Measurements from ENCODE around the gene FBXO42. TPM values are rescaled to one million over a fixed set of nuclear protein-coding genes. Genes with fewer than 3 reads are reported as not detected.

The FBXO42 gene
- total RNA-seq, 1 donor from 2014 or later = 28.8 TPM

DNA sequence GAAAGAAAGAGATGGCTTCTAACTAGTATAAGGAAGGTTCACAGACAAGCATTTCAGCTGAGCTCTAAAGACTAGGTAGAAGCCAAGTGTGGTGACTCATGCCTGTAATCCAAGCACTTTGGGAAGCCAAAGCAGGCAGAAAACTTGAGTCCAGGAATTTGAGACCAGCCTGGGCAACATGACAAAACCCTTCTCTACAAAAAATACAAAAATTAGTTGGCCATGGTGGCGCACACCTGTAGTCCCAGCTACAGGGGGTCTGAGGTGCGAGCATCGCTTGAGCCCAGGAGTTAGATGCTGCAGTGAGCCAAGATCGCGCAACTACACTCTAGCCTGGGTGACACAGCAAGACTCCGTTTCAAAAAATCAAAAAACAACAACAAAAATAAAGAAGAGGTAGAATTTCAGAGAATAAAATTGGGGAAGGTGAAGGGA, 27.8 kb downstream of the FBXO42 start:
- Mint-ChIP-seq H3K4me3 (no peak overlapping the region), H3K4me1 (no peaks in the 10 kb centered on the region), H3K9me3 (no peaks in the 10 kb centered on the region), H3K36me3 (peaks cover 4% of the 10 kb centered on the region), H3K27ac (no peak overlapping the region), H3K27me3 (ENCODE audit: low read depth) (no peaks in the 10 kb centered on the region)
- DNase-seq (ENCODE audit: low spot score in 2 of 2, unreplicated experiment in 2 of 2) = no peak
- TF ChIP-seq, protein P1, sequence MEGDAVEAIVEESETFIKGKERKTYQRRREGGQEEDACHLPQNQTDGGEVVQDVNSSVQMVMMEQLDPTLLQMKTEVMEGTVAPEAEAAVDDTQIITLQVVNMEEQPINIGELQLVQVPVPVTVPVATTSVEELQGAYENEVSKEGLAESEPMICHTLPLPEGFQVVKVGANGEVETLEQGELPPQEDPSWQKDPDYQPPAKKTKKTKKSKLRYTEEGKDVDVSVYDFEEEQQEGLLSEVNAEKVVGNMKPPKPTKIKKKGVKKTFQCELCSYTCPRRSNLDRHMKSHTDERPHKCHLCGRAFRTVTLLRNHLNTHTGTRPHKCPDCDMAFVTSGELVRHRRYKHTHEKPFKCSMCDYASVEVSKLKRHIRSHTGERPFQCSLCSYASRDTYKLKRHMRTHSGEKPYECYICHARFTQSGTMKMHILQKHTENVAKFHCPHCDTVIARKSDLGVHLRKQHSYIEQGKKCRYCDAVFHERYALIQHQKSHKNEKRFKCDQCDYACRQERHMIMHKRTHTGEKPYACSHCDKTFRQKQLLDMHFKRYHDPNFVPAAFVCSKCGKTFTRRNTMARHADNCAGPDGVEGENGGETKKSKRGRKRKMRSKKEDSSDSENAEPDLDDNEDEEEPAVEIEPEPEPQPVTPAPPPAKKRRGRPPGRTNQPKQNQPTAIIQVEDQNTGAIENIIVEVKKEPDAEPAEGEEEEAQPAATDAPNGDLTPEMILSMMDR (IDR thresholded peaks at IDR 0.05; ENCODE audit: unreplicated experiment) = no peak

DNA sequence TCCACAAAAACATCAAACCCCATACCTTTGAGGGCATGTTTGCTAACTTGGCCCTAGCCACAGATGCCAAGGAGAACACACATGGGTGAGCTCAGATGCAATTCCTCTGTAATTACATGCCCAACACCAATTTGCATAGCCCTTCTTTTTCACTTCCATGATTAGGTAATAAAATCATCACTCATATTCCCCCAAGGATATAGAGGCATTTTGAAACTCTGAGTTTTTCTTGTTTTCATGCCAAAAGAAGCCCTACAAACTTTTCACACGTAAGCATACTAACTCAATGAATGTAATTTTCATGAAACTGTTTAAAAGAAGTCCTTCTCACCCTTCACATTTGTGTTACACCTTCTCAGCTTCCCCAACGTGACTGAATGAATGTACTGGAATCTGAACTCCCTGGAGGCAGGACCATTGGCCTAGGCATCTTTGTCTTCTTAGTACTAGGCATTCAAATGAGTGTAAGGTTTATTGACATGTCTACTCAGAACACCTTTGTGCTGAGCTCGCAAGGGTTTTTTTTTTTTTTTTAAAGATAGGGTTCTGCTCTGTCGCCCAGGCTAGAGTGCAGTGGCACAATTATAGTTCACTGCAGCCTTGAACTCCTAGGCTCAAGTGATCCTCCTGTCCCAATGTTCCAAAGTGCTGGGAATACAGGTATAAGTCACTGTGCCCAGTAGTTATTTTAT, 31.0 kb downstream of the FBXO42 start:
- no peaks in the 10 kb centered on the region for H3K9me3 Mint-ChIP-seq
- no peak for DNase-seq (ENCODE audit: low spot score in 2 of 2, unreplicated experiment in 2 of 2)
- no peaks in the 10 kb centered on the region for H3K36me3 Mint-ChIP-seq
- no peaks in the 10 kb centered on the region for H3K27me3 Mint-ChIP-seq (ENCODE audit: low read depth)
- H3K4me3 Mint-ChIP-seq = no peak overlapping the region
- TF ChIP-seq, protein P1 (IDR thresholded peaks at IDR 0.05; ENCODE audit: unreplicated experiment) = no peak
- H3K4me1 Mint-ChIP-seq = peaks cover 8% of the 10 kb centered on the region
- no peak overlapping the region for H3K27ac Mint-ChIP-seq

DNA sequence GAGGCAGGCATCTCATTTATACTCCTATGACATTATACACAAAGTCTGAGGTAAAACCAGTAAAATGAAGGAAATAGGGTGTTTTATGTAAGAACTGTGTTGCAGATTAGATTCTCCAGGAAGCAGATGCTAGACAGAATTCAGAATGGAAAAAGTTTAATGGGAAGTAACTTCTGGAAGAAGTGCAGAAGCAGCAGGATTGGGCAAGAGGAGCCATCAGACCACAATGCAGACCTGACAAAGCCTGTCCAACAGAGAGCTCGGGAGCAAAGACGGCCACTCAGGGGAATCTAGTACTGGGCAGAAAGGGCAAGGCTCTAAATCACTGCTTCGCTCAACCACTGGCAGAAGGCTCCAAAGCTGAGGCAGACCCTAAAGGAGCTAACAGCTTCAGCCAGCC, 33.7 kb downstream of the FBXO42 start:
- Mint-ChIP-seq H3K9me3 (no peaks in the 10 kb centered on the region), H3K4me3 (no peak overlapping the region), H3K27me3 (ENCODE audit: low read depth) (no peaks in the 10 kb centered on the region), H3K4me1 (peaks cover 8% of the 10 kb centered on the region), H3K27ac (peak overlapping the region; percentile 23), H3K36me3 (peaks cover 6% of the 10 kb centered on the region)
- no peak for DNase-seq (ENCODE audit: low spot score in 2 of 2, unreplicated experiment in 2 of 2)
- TF ChIP-seq, protein P1 (IDR thresholded peaks at IDR 0.05; ENCODE audit: unreplicated experiment) = no peak

DNA sequence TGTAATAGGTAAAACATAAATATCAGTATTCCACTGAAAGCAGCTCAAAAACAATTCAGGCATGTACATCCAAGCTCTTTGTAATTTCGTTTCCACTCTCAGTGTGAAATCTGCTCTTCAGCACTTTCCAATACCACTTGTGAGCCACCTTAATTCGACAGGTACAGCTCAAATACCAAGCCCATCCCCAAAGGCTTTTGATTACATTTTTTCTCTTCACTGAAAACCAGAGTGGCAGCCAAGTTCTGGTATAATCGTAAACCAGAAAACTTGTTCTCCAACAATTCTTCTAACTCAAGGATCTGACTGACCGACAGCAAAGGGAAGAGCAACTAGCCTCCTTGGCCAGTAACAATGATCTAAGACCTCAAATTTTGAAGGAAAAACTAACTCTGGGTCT, 36.8 kb downstream of the FBXO42 start:
- Mint-ChIP-seq H3K9me3 (no peaks in the 10 kb centered on the region), H3K27ac (peak overlapping the region; percentile 64)

DNA sequence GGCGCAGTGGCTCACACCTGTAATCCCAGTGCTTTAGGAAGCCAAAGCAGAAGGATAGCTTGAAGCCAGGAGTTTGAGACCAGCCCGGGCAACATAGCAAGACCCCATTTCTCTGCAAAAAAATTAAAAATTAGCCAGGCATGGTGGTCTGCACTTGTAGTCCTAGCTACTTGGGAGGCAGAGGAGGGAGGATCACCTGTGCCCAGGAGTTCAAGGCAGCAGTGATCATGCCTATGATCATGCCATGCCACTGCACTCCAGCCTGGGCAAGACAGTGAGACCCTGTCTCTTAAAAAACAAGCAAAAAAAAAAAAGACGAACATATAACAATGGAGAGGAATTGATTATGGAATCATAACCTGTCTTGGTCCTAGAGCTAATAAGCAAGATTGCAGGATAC, 45.1 kb downstream of the FBXO42 start:
- Mint-ChIP-seq H3K4me3 (no peak overlapping the region), H3K27ac (no peak overlapping the region), H3K4me1 (peaks cover under 1% of the 10 kb centered on the region), H3K9me3 (peaks cover 7% of the 10 kb centered on the region), H3K36me3 (peaks cover 43% of the 10 kb centered on the region), H3K27me3 (ENCODE audit: low read depth) (no peaks in the 10 kb centered on the region)
- no peak for DNase-seq (ENCODE audit: low spot score in 2 of 2, unreplicated experiment in 2 of 2)
- TF ChIP-seq, protein P1 (IDR thresholded peaks at IDR 0.05; ENCODE audit: unreplicated experiment) = no peak

More for the DNA sequence above, 36.8 kb downstream of the FBXO42 start:
- DNase-seq (ENCODE audit: low spot score in 2 of 2, unreplicated experiment in 2 of 2) = no peak
- H3K36me3 Mint-ChIP-seq = peaks cover 19% of the 10 kb centered on the region
- peaks cover 8% of the 10 kb centered on the region for H3K4me1 Mint-ChIP-seq
- TF ChIP-seq, protein P1 (IDR thresholded peaks at IDR 0.05; ENCODE audit: unreplicated experiment) = no peak
- H3K27me3 Mint-ChIP-seq (ENCODE audit: low read depth) = no peaks in the 10 kb centered on the region
- H3K4me3 Mint-ChIP-seq = no peak overlapping the region
